Measurements from ENCODE around the gene FXYD7.
"Not testable (repeated sequence)": the region's sequence is repeated elsewhere in the genome, so short reads cannot be mapped to it uniquely, and the experiment has no call there.

The FXYD7 gene, protein sequence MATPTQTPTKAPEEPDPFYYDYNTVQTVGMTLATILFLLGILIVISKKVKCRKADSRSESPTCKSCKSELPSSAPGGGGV

GRCh38 chr19:35143231-35143715 is at the start of gene FXYD7:
TSS of gene FXYD7 (plus strand) at chr19:35143255. CDS start at chr19:35143334, 79 bp downstream.
- Mint-ChIP-seq H3K27me3 (no peaks in the 10 kb centered on the region), H3K9me3 (no peaks in the 10 kb centered on the region), H3K4me3 (peak within 1 kb of the TSS; percentile 86), H3K4me1 (peaks cover 36% of the 10 kb centered on the region), H3K27ac (peak within 1 kb of the TSS; percentile 47), H3K36me3 (no peaks in the 10 kb centered on the region)

DNA sequence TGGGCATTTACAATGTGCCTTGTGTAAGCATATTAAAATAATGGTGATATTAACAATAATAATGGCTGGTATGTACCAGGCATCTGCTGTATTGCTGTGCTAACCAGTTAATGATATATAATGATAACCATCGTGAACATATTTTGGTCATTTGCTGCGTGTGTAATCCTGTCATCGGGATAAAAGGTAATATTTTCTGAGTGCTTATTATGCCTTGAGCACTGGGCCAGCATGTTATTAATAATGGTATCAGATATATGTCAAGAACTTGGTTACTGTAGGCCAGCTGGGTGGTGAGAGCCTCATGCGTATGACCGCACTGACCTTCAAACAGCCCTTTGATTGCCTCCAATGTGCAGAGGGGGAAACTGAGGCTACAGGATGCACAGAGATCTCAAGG is 49.6 kb upstream of the FXYD7 start:
- H3K4me3 Mint-ChIP-seq = no peak overlapping the region
- H3K36me3 Mint-ChIP-seq = no peaks in the 10 kb centered on the region
- peaks cover 4% of the 10 kb centered on the region for H3K27me3 Mint-ChIP-seq
- peaks cover 4% of the 10 kb centered on the region for H3K4me1 Mint-ChIP-seq
- H3K9me3 Mint-ChIP-seq = no peaks in the 10 kb centered on the region
- no peak overlapping the region for H3K27ac Mint-ChIP-seq

DNA sequence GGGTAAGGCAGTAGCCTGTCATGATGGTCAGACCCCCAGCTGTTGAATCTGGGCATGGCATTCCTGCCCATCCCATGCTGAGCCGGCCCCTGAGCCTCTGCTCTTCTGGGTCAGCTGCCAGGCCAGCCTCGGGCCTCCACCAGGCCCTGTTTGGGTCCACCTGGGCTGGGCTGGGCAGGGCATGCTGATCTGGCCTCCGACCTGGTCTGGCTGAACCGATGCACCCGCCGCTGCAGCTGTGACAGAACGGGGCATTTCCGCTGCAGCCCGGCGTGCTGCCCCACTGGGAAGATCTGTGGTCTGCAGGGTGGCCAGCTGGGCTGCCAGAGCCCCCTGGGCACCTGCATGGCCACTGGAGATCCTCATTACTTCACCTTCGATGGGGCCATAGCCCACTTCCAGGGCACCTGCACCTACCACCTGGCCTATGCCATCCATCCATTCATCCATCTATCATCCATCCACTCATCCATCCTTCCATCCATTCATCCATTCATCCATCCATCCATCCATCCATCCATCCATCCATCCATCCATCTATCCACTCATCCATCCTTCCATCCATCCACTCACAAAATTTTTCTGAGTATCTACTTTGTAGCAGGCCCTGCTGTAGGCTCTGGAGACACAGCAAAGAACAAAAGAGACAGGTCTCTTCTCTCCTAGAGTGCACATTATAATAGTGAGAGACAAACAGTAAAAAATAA is 49.0 kb upstream of the FXYD7 start:
- Mint-ChIP-seq H3K27ac (no peak overlapping the region), H3K9me3 (no peaks in the 10 kb centered on the region), H3K36me3 (no peaks in the 10 kb centered on the region), H3K4me1 (peaks cover 4% of the 10 kb centered on the region), H3K27me3 (peaks cover 4% of the 10 kb centered on the region), H3K4me3 (no peak overlapping the region)

DNA sequence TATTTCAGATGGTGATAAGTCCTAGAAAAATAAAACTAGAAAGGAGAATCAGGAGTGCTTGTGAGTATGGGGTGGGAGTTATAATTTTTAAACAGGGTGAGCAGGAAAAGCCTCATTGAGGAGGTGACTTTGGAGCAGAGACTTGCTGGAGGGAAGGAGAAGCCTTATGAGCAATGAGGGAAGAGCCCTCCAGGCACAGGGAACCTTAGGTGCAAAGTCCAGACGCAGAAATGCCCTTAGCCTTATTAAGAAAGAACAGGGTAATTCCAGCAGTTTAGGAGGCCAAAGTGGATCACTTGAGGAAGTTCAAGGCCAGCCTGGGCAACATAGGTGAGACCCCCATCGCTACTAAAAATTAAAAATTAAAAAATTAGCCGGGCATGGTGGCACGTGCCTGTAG is 48.4 kb upstream of the FXYD7 start:
- Mint-ChIP-seq H3K4me1 (peaks cover 4% of the 10 kb centered on the region), H3K4me3 (no peak overlapping the region), H3K9me3 (no peaks in the 10 kb centered on the region), H3K27me3 (peaks cover 4% of the 10 kb centered on the region), H3K27ac (no peak overlapping the region), H3K36me3 (no peaks in the 10 kb centered on the region)

GRCh38 chr19:35095667-35096368 is 47.2 kb upstream of the FXYD7 start:
- Mint-ChIP-seq H3K27ac (no peak overlapping the region), H3K9me3 (no peaks in the 10 kb centered on the region), H3K4me3 (no peak overlapping the region), H3K4me1 (no peaks in the 10 kb centered on the region), H3K27me3 (no peaks in the 10 kb centered on the region), H3K36me3 (no peaks in the 10 kb centered on the region)

- H3K4me3 Mint-ChIP-seq = no peak overlapping the region
- no peaks in the 10 kb centered on the region for H3K9me3 Mint-ChIP-seq
- H3K27ac Mint-ChIP-seq = no peak overlapping the region
- H3K27me3 Mint-ChIP-seq = no peaks in the 10 kb centered on the region
- H3K4me1 Mint-ChIP-seq = no peaks in the 10 kb centered on the region
- H3K36me3 Mint-ChIP-seq = no peaks in the 10 kb centered on the region
Observed at GRCh38 chr19:35098413-35099049, 44.5 kb upstream of the FXYD7 start.

DNA sequence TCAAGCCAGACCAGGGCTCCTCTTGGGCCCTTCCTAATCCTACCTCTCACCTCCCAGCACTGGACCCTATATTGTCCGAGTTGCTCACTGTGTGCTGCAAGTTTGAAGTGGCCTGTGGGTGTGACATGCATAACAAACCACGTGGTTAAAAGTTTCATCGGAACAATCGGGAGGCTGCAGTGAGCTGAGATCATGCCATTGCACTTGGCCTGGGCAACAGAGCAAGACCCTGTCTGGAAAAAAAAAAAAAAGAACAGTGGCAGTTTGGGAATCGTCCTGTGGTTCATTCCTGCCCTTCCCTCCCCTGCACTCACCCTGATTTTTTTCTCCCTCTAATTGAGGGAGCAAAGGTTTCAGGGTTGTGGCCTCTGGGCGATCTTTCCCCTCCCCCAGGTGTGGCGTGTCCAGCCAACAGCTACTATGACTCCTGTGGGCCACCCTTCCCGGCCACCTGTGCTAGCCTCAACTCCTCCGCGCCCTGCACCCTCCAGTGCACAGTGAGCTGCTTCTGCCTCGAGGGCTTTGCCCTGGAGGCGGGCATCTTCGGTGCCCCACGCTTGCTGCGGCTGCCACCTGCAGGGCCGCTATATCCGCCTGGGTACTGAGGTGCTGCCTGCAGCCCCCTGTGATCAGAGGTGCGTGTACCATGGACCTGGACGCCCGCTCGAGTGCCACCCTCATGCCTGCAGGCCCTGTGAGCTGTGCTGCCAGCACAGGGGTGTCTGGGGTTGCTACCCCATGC is 43.7 kb upstream of the FXYD7 start:
- Mint-ChIP-seq H3K4me1 (no peaks in the 10 kb centered on the region), H3K4me3 (no peak overlapping the region), H3K27ac (no peak overlapping the region), H3K36me3 (no peaks in the 10 kb centered on the region), H3K27me3 (no peaks in the 10 kb centered on the region), H3K9me3 (no peaks in the 10 kb centered on the region)

DNA sequence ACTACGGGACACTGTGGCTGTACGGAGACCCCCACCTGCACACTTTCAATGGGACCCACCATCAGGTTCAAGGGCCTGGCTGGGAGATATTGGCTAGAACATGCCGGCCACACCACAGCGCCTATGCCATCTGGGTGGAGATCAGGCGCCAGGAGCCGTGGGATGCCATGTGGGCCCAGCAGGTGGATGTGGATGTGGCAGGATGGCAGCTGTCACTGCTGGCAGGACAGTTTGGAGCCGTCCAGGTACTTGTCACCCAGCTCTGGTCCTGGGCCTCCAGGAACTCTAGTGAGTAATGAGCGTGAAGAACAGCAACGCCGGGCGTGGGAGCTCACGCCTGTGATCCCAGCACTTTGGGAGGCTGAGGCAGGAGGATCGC is 43.2 kb upstream of the FXYD7 start:
- no peaks in the 10 kb centered on the region for H3K27me3 Mint-ChIP-seq
- H3K27ac Mint-ChIP-seq = no peak overlapping the region
- H3K4me1 Mint-ChIP-seq = no peaks in the 10 kb centered on the region
- no peaks in the 10 kb centered on the region for H3K36me3 Mint-ChIP-seq
- H3K9me3 Mint-ChIP-seq = no peaks in the 10 kb centered on the region
- H3K4me3 Mint-ChIP-seq = no peak overlapping the region

GRCh38 chr19:35100588-35101533 is 42.2 kb upstream of the FXYD7 start:
- Mint-ChIP-seq H3K27me3 (no peaks in the 10 kb centered on the region), H3K27ac (no peak overlapping the region), H3K4me1 (no peaks in the 10 kb centered on the region), H3K9me3 (no peaks in the 10 kb centered on the region), H3K36me3 (no peaks in the 10 kb centered on the region), H3K4me3 (no peak overlapping the region)

GRCh38 chr19:35101949-35102348 is 41.1 kb upstream of the FXYD7 start:
- H3K27me3 Mint-ChIP-seq, H3K9me3 Mint-ChIP-seq, H3K36me3 Mint-ChIP-seq, H3K4me3 Mint-ChIP-seq, H3K4me1 Mint-ChIP-seq, H3K27ac Mint-ChIP-seq: not testable (repeated sequence)

GRCh38 chr19:35103614-35104013 is 39.4 kb upstream of the FXYD7 start:
- H3K36me3 Mint-ChIP-seq, H3K9me3 Mint-ChIP-seq, H3K27me3 Mint-ChIP-seq, H3K4me3 Mint-ChIP-seq, H3K27ac Mint-ChIP-seq, H3K4me1 Mint-ChIP-seq: not testable (repeated sequence)

DNA sequence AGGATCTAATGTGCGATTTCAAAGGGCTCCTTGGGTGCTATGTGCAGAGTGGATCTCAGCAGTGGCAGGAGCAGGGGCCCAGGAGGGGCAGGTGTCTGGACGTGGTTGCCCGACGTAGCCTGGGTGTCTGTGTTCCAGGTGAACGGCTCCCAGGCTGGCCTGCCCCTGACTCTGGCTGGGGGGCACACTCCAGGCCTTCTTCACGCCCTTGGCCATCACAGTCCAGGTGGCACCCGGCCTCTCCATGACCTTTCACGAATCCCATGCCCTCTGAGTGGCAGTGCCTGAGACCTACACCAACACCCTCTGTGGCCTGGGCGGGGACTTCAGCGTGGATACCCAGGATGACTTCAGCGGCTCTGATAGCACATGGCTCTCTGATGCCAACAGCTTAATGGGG is 38.7 kb upstream of the FXYD7 start:
- Mint-ChIP-seq H3K4me3 (no peak overlapping the region), H3K27ac (no peak overlapping the region)

GRCh38 chr19:35105047-35105410 is 38.0 kb upstream of the FXYD7 start:
- Mint-ChIP-seq H3K36me3 (no peaks in the 10 kb centered on the region), H3K9me3 (no peaks in the 10 kb centered on the region), H3K4me3 (no peak overlapping the region), H3K4me1 (no peaks in the 10 kb centered on the region), H3K27ac (no peak overlapping the region), H3K27me3 (no peaks in the 10 kb centered on the region)

More for the DNA sequence above, 38.7 kb upstream of the FXYD7 start:
- no peaks in the 10 kb centered on the region for H3K9me3 Mint-ChIP-seq
- no peaks in the 10 kb centered on the region for H3K36me3 Mint-ChIP-seq
- no peaks in the 10 kb centered on the region for H3K4me1 Mint-ChIP-seq
- H3K27me3 Mint-ChIP-seq = no peaks in the 10 kb centered on the region

- no peaks in the 10 kb centered on the region for H3K27me3 Mint-ChIP-seq
- no peak overlapping the region for H3K4me3 Mint-ChIP-seq
- no peaks in the 10 kb centered on the region for H3K36me3 Mint-ChIP-seq
- no peaks in the 10 kb centered on the region for H3K4me1 Mint-ChIP-seq
- H3K9me3 Mint-ChIP-seq = no peaks in the 10 kb centered on the region
- peak overlapping the region; percentile 80 for H3K27ac Mint-ChIP-seq
Observed at GRCh38 chr19:35105411-35106290, 37.4 kb upstream of the FXYD7 start.

Data from activated naive CD4-positive, alpha-beta T cell treated with anti-CD3 and anti-CD28 coated beads, Interleukin-2, amount 50 U/mL, for 24 hours (primary cell).